OCI-LY1 (cell line): Measurements from ENCODE around the gene SRPRA.
"Not testable (repeated sequence)": the region's sequence is repeated elsewhere in the genome, so short reads cannot be mapped to it uniquely, and the experiment has no call there.

Experiments
- H2AFZ ChIP-seq: fragments of 200-600 bp; sonication (generic), shearing (Covaris generic); 2 replicates; pipeline ENCODE4 v1.6.0; 2014; ENCODE audit warnings: antibody characterized with exemption, mild to moderate bottlenecking, low read length
- H3F3A ChIP-seq: fragments of 200-600 bp; sonication (generic), shearing (Covaris generic); 2 replicates; pipeline ENCODE4 v1.6.0; 2014; ENCODE audit warnings: mild to moderate bottlenecking, antibody characterized with exemption, low read length, moderate library complexity; ENCODE audit not compliant: insufficient read depth
- H3K27ac ChIP-seq: fragments of 200-600 bp; sonication (generic); 2 replicates; pipeline ENCODE4 v1.5.1; 2014; ENCODE audit warnings: low read length, mixed run types, mild to moderate bottlenecking, low read depth; ENCODE audit not compliant: poor library complexity, severe bottlenecking
- H3K27me3 ChIP-seq: fragments of 200-600 bp; sonication (generic); 2 replicates; pipeline ENCODE4 v1.6.0; 2014; ENCODE audit warnings: antibody characterized with exemption, mild to moderate bottlenecking, low read length, moderate library complexity; ENCODE audit not compliant: insufficient read depth
- H3K36me3 ChIP-seq: fragments of 200-600 bp; sonication (generic); 2 replicates; pipeline ENCODE4 v1.6.1; 2014; ENCODE audit warnings: mild to moderate bottlenecking, antibody characterized with exemption, low read length, moderate library complexity, mixed read lengths; ENCODE audit not compliant: insufficient read depth
- H3K4me1 ChIP-seq: fragments of 200-600 bp; sonication (generic); 2 replicates; pipeline ENCODE4 v1.5.1; 2014; ENCODE audit warnings: mild to moderate bottlenecking, low read length, moderate library complexity; ENCODE audit not compliant: insufficient read depth, severe bottlenecking
- H3K4me2 ChIP-seq: fragments of 200-600 bp; sonication (generic), shearing (Covaris generic); 2 replicates; pipeline ENCODE4 v1.6.1; 2014; ENCODE audit warnings: low read length
- H3K4me3 ChIP-seq: fragments of 200-600 bp; sonication (generic); 2 replicates; pipeline ENCODE4 v1.5.1; 2014; ENCODE audit warnings: low read length, low read depth, mild to moderate bottlenecking, mixed read lengths; ENCODE audit not compliant: poor library complexity, severe bottlenecking
- H3K79me2 ChIP-seq: fragments of 200-600 bp; shearing (Covaris generic); 2 replicates; pipeline ENCODE4 v1.6.1; 2016; ENCODE audit warnings: mixed run types, low read length, mixed read lengths; ENCODE audit not compliant: insufficient read depth
- H3K9ac ChIP-seq: fragments of 200-600 bp; sonication (generic), shearing (Covaris generic); 2 replicates; pipeline ENCODE4 v1.6.1; 2014; ENCODE audit warnings: mild to moderate bottlenecking, low read length, mixed read lengths
- H3K9me2 ChIP-seq: fragments of 200-600 bp; sonication (generic), shearing (Covaris generic); 2 replicates; pipeline ENCODE4 v1.6.1; 2014; ENCODE audit warnings: low read depth, mild to moderate bottlenecking, low read length, mixed read lengths
- H3K9me3 ChIP-seq: fragments of 200-600 bp; shearing (Covaris generic); 2 replicates; pipeline ENCODE4 v1.6.1; 2014; ENCODE audit warnings: low read length, mixed read lengths
- H4K20me1 ChIP-seq: fragments of 200-600 bp; sonication (generic), shearing (Covaris generic); 2 replicates; pipeline ENCODE4 v1.6.0; 2016; ENCODE audit warnings: mild to moderate bottlenecking, low read length; ENCODE audit not compliant: insufficient read depth
- CTCF ChIP-seq: fragments of 200-600 bp; sonication (generic), shearing (Covaris generic); IDR thresholded peaks from 2 replicates; pipeline ENCODE4 v1.5.1; 2017; ENCODE audit warnings: mild to moderate bottlenecking, antibody characterized with exemption, low read length, moderate library complexity, mixed read lengths
- EZH2 ChIP-seq: fragments of 200-600 bp; sonication (generic), shearing (Covaris generic); IDR thresholded peaks from 2 replicates; pipeline ENCODE4 v1.8.0; 2017; ENCODE audit warnings: borderline replicate concordance, mixed run types, mild to moderate bottlenecking, antibody characterized with exemption, low read length, moderate library complexity, mixed read lengths

Gene SRPRA

GRCh38 chr11:126310992-126311310 lies 42.3 kb upstream of the SRPRA start:
- Histone ChIP-seq H3K9me2 (no peaks in the 10 kb centered on the region), H2AFZ (no peak overlapping the region), H3F3A (no peaks in the 10 kb centered on the region), H4K20me1 (no peaks in the 10 kb centered on the region), H3K79me2 (no peaks in the 10 kb centered on the region), H3K4me1 (peaks cover 7% of the 10 kb centered on the region), H3K36me3 (peaks cover 70% of the 10 kb centered on the region), H3K9me3 (no peaks in the 10 kb centered on the region), H3K4me3 (no peak overlapping the region), H3K9ac (no peak overlapping the region), H3K4me2 (no peak overlapping the region), H3K27me3 (no peaks in the 10 kb centered on the region), H3K27ac (no peak overlapping the region)
- TF ChIP-seq CTCF = no peak
- no peak for TF ChIP-seq EZH2

GRCh38 chr11:126310200-126310991 lies 41.7 kb upstream of the SRPRA start:
- Histone ChIP-seq H3K79me2 (no peaks in the 10 kb centered on the region), H3K36me3 (peaks cover 65% of the 10 kb centered on the region), H3K4me1 (peaks cover 12% of the 10 kb centered on the region), H3K4me3 (no peak overlapping the region), H3K9ac (no peak overlapping the region), H3K9me2 (no peaks in the 10 kb centered on the region), H3K27ac (no peak overlapping the region), H3F3A (no peaks in the 10 kb centered on the region), H3K27me3 (no peaks in the 10 kb centered on the region), H3K4me2 (no peak overlapping the region), H2AFZ (no peak overlapping the region), H3K9me3 (no peaks in the 10 kb centered on the region), H4K20me1 (no peaks in the 10 kb centered on the region)
- TF ChIP-seq CTCF (peak; percentile 69), EZH2 (no peak)

GRCh38 chr11:126308771-126309170 lies 40.1 kb upstream of the SRPRA start:
- not testable (repeated sequence) for H3K4me3 ChIP-seq, H3K27ac ChIP-seq, H3F3A ChIP-seq, H3K79me2 ChIP-seq, H2AFZ ChIP-seq, H3K9me3 ChIP-seq, H3K9me2 ChIP-seq, H4K20me1 ChIP-seq, H3K9ac ChIP-seq, H3K4me2 ChIP-seq, H3K27me3 ChIP-seq
- Histone ChIP-seq H3K4me1 (peaks cover 17% of the 10 kb centered on the region), H3K36me3 (peaks cover 53% of the 10 kb centered on the region)

- Histone ChIP-seq H3K4me3 (no peak overlapping the region), H4K20me1 (no peaks in the 10 kb centered on the region), H3K27ac (no peak overlapping the region), H3K9ac (no peak overlapping the region), H3K9me3 (no peaks in the 10 kb centered on the region), H3K36me3 (peaks cover 48% of the 10 kb centered on the region), H2AFZ (no peak overlapping the region), H3K4me2 (no peak overlapping the region), H3K9me2 (no peaks in the 10 kb centered on the region), H3K4me1 (peaks cover 21% of the 10 kb centered on the region), H3K27me3 (no peaks in the 10 kb centered on the region), H3K79me2 (0 out of 2 replicates have a peak, but pooled peaks cover 6% of the 10 kb centered on the region), H3F3A (no peaks in the 10 kb centered on the region)
- TF ChIP-seq EZH2 (no peak), CTCF (no peak)
Measured at GRCh38 chr11:126308271-126308671, 39.6 kb upstream of the SRPRA start.
